ENCODE data around the gene PAM.
"Not testable (repeated sequence)": the region's sequence is repeated elsewhere in the genome, so short reads cannot be mapped to it uniquely, and the experiment has no call there.

Gene PAM

GRCh38 chr5:103066326-103066725 is 311.2 kb downstream of the PAM start:
- no peaks in the 10 kb centered on the region for H3K27me3 ChIP-seq (replicated peaks; ENCODE audit: insufficient read depth, low read length)
- H2AFZ ChIP-seq (ENCODE audit: low read length): no peak overlapping the region
- no peaks in the 10 kb centered on the region for H4K20me1 ChIP-seq (ENCODE audit: insufficient read depth, low read length)
- H3K79me2 ChIP-seq (ENCODE audit: low read length): no peaks in the 10 kb centered on the region
- H3F3A ChIP-seq (ENCODE audit: insufficient read depth, low read length): no peaks in the 10 kb centered on the region
- H3K36me3 ChIP-seq (replicated peaks; ENCODE audit: insufficient read depth, low read length): no peaks in the 10 kb centered on the region
- H3K4me1 ChIP-seq (ENCODE audit: low read length): no peaks in the 10 kb centered on the region
- H3K27ac ChIP-seq (ENCODE audit: low read length): no peak overlapping the region
- H3K4me2 ChIP-seq (ENCODE audit: low read depth, low read length): no peak overlapping the region
- no peak for TF ChIP-seq CTCF (IDR thresholded peaks at IDR 0.05; ENCODE audit: low read length)
- TF ChIP-seq EZH2 (optimal IDR thresholded peaks at IDR 0.05; ENCODE audit: low read depth, low read length): no peak
- no peaks in the 10 kb centered on the region for H3K9me3 ChIP-seq (replicated peaks; ENCODE audit: insufficient read depth, low read length)
- H3K9ac ChIP-seq (ENCODE audit: low read length): no peak overlapping the region
- no peak for DNase-seq
- no peak overlapping the region for H3K4me3 ChIP-seq (ENCODE audit: low read length)
- no peaks in the 10 kb centered on the region for H3K9me2 ChIP-seq (replicated peaks; ENCODE audit: insufficient read depth, low read length)

GRCh38 chr5:103073500-103073899 is 318.4 kb downstream of the PAM start:
- not testable (repeated sequence) for H3K4me2 ChIP-seq (ENCODE audit: low read depth, low read length); H3K79me2 ChIP-seq (ENCODE audit: low read length); H3K4me1 ChIP-seq (ENCODE audit: low read length); H2AFZ ChIP-seq (ENCODE audit: low read length); H3F3A ChIP-seq (ENCODE audit: insufficient read depth, low read length); H3K9me3 ChIP-seq (replicated peaks; ENCODE audit: insufficient read depth, low read length); H3K9me2 ChIP-seq (replicated peaks; ENCODE audit: insufficient read depth, low read length); H3K27me3 ChIP-seq (replicated peaks; ENCODE audit: insufficient read depth, low read length); DNase-seq; H3K36me3 ChIP-seq (replicated peaks; ENCODE audit: insufficient read depth, low read length); H3K27ac ChIP-seq (ENCODE audit: low read length); H3K4me3 ChIP-seq (ENCODE audit: low read length); H4K20me1 ChIP-seq (ENCODE audit: insufficient read depth, low read length); H3K9ac ChIP-seq (ENCODE audit: low read length)

- no peaks in the 10 kb centered on the region for H3K27me3 ChIP-seq (replicated peaks; ENCODE audit: insufficient read depth, low read length)
- no peak overlapping the region for H3K4me2 ChIP-seq (ENCODE audit: low read depth, low read length)
- TF ChIP-seq EZH2 (optimal IDR thresholded peaks at IDR 0.05; ENCODE audit: low read depth, low read length): no peak
- no peak for TF ChIP-seq EZH2phosphoT487 (IDR thresholded peaks at IDR 0.05; ENCODE audit: low read length)
- TF ChIP-seq CTCF (IDR thresholded peaks at IDR 0.05; ENCODE audit: low read length): no peak
- H3K27ac ChIP-seq (ENCODE audit: low read length): no peak overlapping the region
- no peaks in the 10 kb centered on the region for H4K20me1 ChIP-seq (ENCODE audit: insufficient read depth, low read length)
- H3K79me2 ChIP-seq (ENCODE audit: low read length): no peaks in the 10 kb centered on the region
- no peak overlapping the region for H3K4me3 ChIP-seq (ENCODE audit: low read length)
- no peaks in the 10 kb centered on the region for H3K4me1 ChIP-seq (ENCODE audit: low read length)
- H3K9ac ChIP-seq (ENCODE audit: low read length): no peak overlapping the region
- H3K36me3 ChIP-seq (replicated peaks; ENCODE audit: insufficient read depth, low read length): no peaks in the 10 kb centered on the region
- no peaks in the 10 kb centered on the region for H3K9me3 ChIP-seq (replicated peaks; ENCODE audit: insufficient read depth, low read length)
- no peak overlapping the region for H2AFZ ChIP-seq (ENCODE audit: low read length)
- DNase-seq: no peak
- no peaks in the 10 kb centered on the region for H3F3A ChIP-seq (ENCODE audit: insufficient read depth, low read length)
- no peaks in the 10 kb centered on the region for H3K9me2 ChIP-seq (replicated peaks; ENCODE audit: insufficient read depth, low read length)
Measured at GRCh38 chr5:103075442-103075841, 320.3 kb downstream of the PAM start.

Data from MM.1S (cell line).